Fibroblast of the aortic adventitia (primary cell): ENCODE data around the gene TCEA3. TPM values are rescaled to one million over a fixed set of nuclear protein-coding genes. Genes with fewer than 3 reads are reported as not detected.

Source experiments
- DNase-seq: peaks from one replicate; pipeline ENCODE4 v3.0.0-alpha.2; 2010; ENCODE audit warnings: low read depth
- H3K4me3 ChIP-seq: 2 replicates; pipeline ENCODE4 v1.5.1; 2011; ENCODE audit warnings: low read depth, mild to moderate bottlenecking, control low read depth, low read length, moderate library complexity
- CTCF ChIP-seq: IDR thresholded peaks from 2 replicates; pipeline ENCODE4 v1.5.1; 2011; ENCODE audit warnings: mild to moderate bottlenecking, low read length, control low read depth, inconsistent platforms; ENCODE audit not compliant: insufficient read depth
- total RNA-seq: library from RNA; depleted of rRNA; stranded (reverse); fragments of >200 nt; gene quantifications from 2 replicates; pipeline ENCODE4 v1.2.3, GENCODE V29; 2012; ENCODE audit warnings: low replicate concordance

The TCEA3 gene
- total RNA-seq, 1 donor: 22.8 TPM

- no peak overlapping the region for H3K4me3 ChIP-seq
- DNase-seq: no peak
- TF ChIP-seq CTCF: no peak
These were observed 5.4 kb downstream of the TCEA3 start for GRCh38 chr1:23419180-23419579.

- no peak overlapping the region for H3K4me3 ChIP-seq
- no peak for DNase-seq
- TF ChIP-seq CTCF: no peak
These were observed 7.0 kb downstream of the TCEA3 start for GRCh38 chr1:23417570-23417969.

GRCh38 chr1:23416964-23417363, 7.6 kb downstream of the TCEA3 start:
- TF ChIP-seq CTCF: no peak
- H3K4me3 ChIP-seq: no peak overlapping the region
- DNase-seq: no peak

- H3K4me3 ChIP-seq: no peak overlapping the region
- TF ChIP-seq CTCF: no peak
- no peak for DNase-seq
These were observed 15.7 kb downstream of the TCEA3 start for GRCh38 chr1:23408797-23409290.

- H3K4me3 ChIP-seq: no peak overlapping the region
- DNase-seq: no peak
- no peak for TF ChIP-seq CTCF
These were observed 17.4 kb downstream of the TCEA3 start for GRCh38 chr1:23407016-23407630.

- TF ChIP-seq CTCF: no peak
- no peak overlapping the region for H3K4me3 ChIP-seq
- DNase-seq: no peak
These were observed 18.6 kb downstream of the TCEA3 start for GRCh38 chr1:23405946-23406345.

- H3K4me3 ChIP-seq: no peak overlapping the region
- peak; percentile 97 for TF ChIP-seq CTCF
- DNase-seq: peak; percentile 95
These were observed 20.6 kb downstream of the TCEA3 start for GRCh38 chr1:23403735-23404486.
